GM18870 (cell line): ENCODE measurements around the gene FGFR2.
"Not testable (repeated sequence)": the region's sequence is repeated elsewhere in the genome, so short reads cannot be mapped to it uniquely, and the experiment has no call there.

ENCODE experiments used
- ATAC-seq: cut with Tn5 transposase; IDR thresholded peaks from one replicate; pipeline ENCODE4 v1.9.1; 2021; ENCODE audit warnings: moderate library complexity; ENCODE audit not compliant: unreplicated experiment

The FGFR2 gene

GRCh38 chr10:121556918-121557573 lies 41.2 kb downstream of the FGFR2 start:
- ATAC-seq: no peak

- no peak for ATAC-seq
Observed at GRCh38 chr10:121556455-121556854, 41.8 kb downstream of the FGFR2 start.

GRCh38 chr10:121554916-121555315 lies 43.3 kb downstream of the FGFR2 start:
- not testable (repeated sequence) for ATAC-seq

- no peak for ATAC-seq
Observed at GRCh38 chr10:121553511-121554264, 44.6 kb downstream of the FGFR2 start.

- no peak for ATAC-seq
Observed at GRCh38 chr10:121552746-121553145, 45.5 kb downstream of the FGFR2 start.

- ATAC-seq: no peak
Observed at GRCh38 chr10:121551210-121551885, 46.9 kb downstream of the FGFR2 start.

GRCh38 chr10:121544301-121544869 lies 53.9 kb downstream of the FGFR2 start:
- ATAC-seq: no peak

- ATAC-seq: no peak
Observed at GRCh38 chr10:121543545-121543944, 54.7 kb downstream of the FGFR2 start.

GRCh38 chr10:121541450-121542120 lies 56.7 kb downstream of the FGFR2 start:
- no peak for ATAC-seq

- ATAC-seq: no peak
Observed at GRCh38 chr10:121540732-121541395, 57.4 kb downstream of the FGFR2 start.

GRCh38 chr10:121539786-121540185 lies 58.5 kb downstream of the FGFR2 start:
- no peak for ATAC-seq

GRCh38 chr10:121536310-121536913 lies 61.8 kb downstream of the FGFR2 start:
- ATAC-seq: no peak

- ATAC-seq: no peak
Observed at GRCh38 chr10:121535381-121535780, 62.9 kb downstream of the FGFR2 start.

GRCh38 chr10:121532292-121532864 lies 65.9 kb downstream of the FGFR2 start:
- ATAC-seq: no peak

- ATAC-seq: no peak
Observed at GRCh38 chr10:121531830-121532178, 66.4 kb downstream of the FGFR2 start.

- ATAC-seq: no peak
Observed at GRCh38 chr10:121531076-121531829, 67.0 kb downstream of the FGFR2 start.

GRCh38 chr10:121530481-121531075 lies 67.7 kb downstream of the FGFR2 start:
- no peak for ATAC-seq

GRCh38 chr10:121527690-121528089 lies 70.6 kb downstream of the FGFR2 start:
- no peak for ATAC-seq

- no peak for ATAC-seq
Observed at GRCh38 chr10:121526801-121527221, 71.4 kb downstream of the FGFR2 start.
